Activated naive CD4-positive, alpha-beta T cell treated with anti-CD3 and anti-CD28 coated beads, Interleukin-2, amount 10 ng/mL, durations not matched to agents 7 days and 5 days (primary cell): ENCODE data around the gene CDC42EP2.

Source experiments
- CTCF ChIA-PET: fragments of 350-600 bp; sonication (Branson Sonifier 250); formaldehyde crosslinking; loops from one replicate; lab custom pipeline; 2021; ENCODE audit warnings: antibody characterized with exemption; lab: Charles Lee
- DNase-seq: peaks from one replicate; pipeline ENCODE4 v3.0.0-alpha.2; 2020
- H3K27ac Mint-ChIP-seq: one replicate; pipeline ENCODE4 v1.8.0; 2021; ENCODE audit warnings: mild to moderate bottlenecking, moderate library complexity, mixed read lengths
- H3K27me3 Mint-ChIP-seq: one replicate; pipeline ENCODE4 v1.8.0; 2021; ENCODE audit warnings: mild to moderate bottlenecking, mixed read lengths
- H3K36me3 Mint-ChIP-seq: one replicate; pipeline ENCODE4 v1.8.0; 2021; ENCODE audit warnings: mixed read lengths
- H3K4me1 Mint-ChIP-seq: one replicate; pipeline ENCODE4 v1.8.0; 2021; ENCODE audit warnings: mixed read lengths
- H3K4me3 Mint-ChIP-seq: one replicate; pipeline ENCODE4 v1.8.0; 2021; ENCODE audit warnings: mild to moderate bottlenecking, moderate library complexity, mixed read lengths
- H3K9me3 Mint-ChIP-seq: one replicate; pipeline ENCODE4 v1.8.0; 2021; ENCODE audit warnings: mixed read lengths

Gene CDC42EP2

GRCh38 chr11:65304110-65304509 lies 10.6 kb upstream of the CDC42EP2 start:
- H3K27me3 Mint-ChIP-seq = no peaks in the 10 kb centered on the region
- CTCF ChIA-PET = interaction anchor here (0.6 to 1.1 kb wide), 2 partner anchors 29 kb away, joined by 3 read pairs; partner anchors contain the start of gene DPF2
- no peak for DNase-seq
- no peak overlapping the region for H3K27ac Mint-ChIP-seq
- no peaks in the 10 kb centered on the region for H3K4me1 Mint-ChIP-seq
- no peak overlapping the region for H3K4me3 Mint-ChIP-seq
- no peaks in the 10 kb centered on the region for H3K9me3 Mint-ChIP-seq
- peaks cover 8% of the 10 kb centered on the region for H3K36me3 Mint-ChIP-seq

GRCh38 chr11:65304613-65305012 lies 10.1 kb upstream of the CDC42EP2 start:
- Mint-ChIP-seq H3K27me3 (no peaks in the 10 kb centered on the region), H3K4me1 (no peaks in the 10 kb centered on the region), H3K27ac (no peak overlapping the region), H3K9me3 (no peaks in the 10 kb centered on the region), H3K4me3 (no peak overlapping the region), H3K36me3 (peaks cover 8% of the 10 kb centered on the region)
- CTCF ChIA-PET = interaction anchor here (0.6 kb wide), 1 partner anchor 30 kb away, joined by 3 read pairs; no protein-coding TSS in a partner anchor
- DNase-seq = no peak

- Mint-ChIP-seq H3K36me3 (peaks cover 8% of the 10 kb centered on the region), H3K4me3 (no peak overlapping the region), H3K27ac (no peak overlapping the region), H3K9me3 (no peaks in the 10 kb centered on the region), H3K27me3 (no peaks in the 10 kb centered on the region), H3K4me1 (no peaks in the 10 kb centered on the region)
- CTCF ChIA-PET = interaction anchor here (1.1 kb wide), 1 partner anchor 11 kb away, joined by 3 read pairs; no protein-coding TSS in a partner anchor
- DNase-seq = no peak
These were observed 9.0 kb upstream of the CDC42EP2 start for GRCh38 chr11:65305501-65306268.

GRCh38 chr11:65307298-65308229 lies 7.1 kb upstream of the CDC42EP2 start:
- H3K27ac Mint-ChIP-seq = no peak overlapping the region
- no peaks in the 10 kb centered on the region for H3K27me3 Mint-ChIP-seq
- no peak for DNase-seq
- peaks cover 4% of the 10 kb centered on the region for H3K36me3 Mint-ChIP-seq
- no peaks in the 10 kb centered on the region for H3K9me3 Mint-ChIP-seq
- no peaks in the 10 kb centered on the region for H3K4me1 Mint-ChIP-seq
- H3K4me3 Mint-ChIP-seq = no peak overlapping the region
- CTCF ChIA-PET = interaction anchor here (1.0 to 1.4 kb wide), 3 partner anchors 8 to 82 kb away, joined by 3 to 4 read pairs (median 4); no protein-coding TSS in a partner anchor

GRCh38 chr11:65308281-65308891 lies 6.3 kb upstream of the CDC42EP2 start:
- Mint-ChIP-seq H3K9me3 (no peaks in the 10 kb centered on the region), H3K4me3 (no peak overlapping the region), H3K36me3 (peaks cover 4% of the 10 kb centered on the region), H3K27ac (no peak overlapping the region), H3K4me1 (no peaks in the 10 kb centered on the region), H3K27me3 (peaks cover 5% of the 10 kb centered on the region)
- no peak for DNase-seq
- CTCF ChIA-PET = no interaction called here

- Mint-ChIP-seq H3K27ac (no peak overlapping the region), H3K36me3 (peaks cover 4% of the 10 kb centered on the region), H3K4me1 (no peaks in the 10 kb centered on the region), H3K27me3 (peaks cover 11% of the 10 kb centered on the region), H3K4me3 (no peak overlapping the region), H3K9me3 (no peaks in the 10 kb centered on the region)
- no peak for DNase-seq
- CTCF ChIA-PET = no interaction called here
These were observed 5.7 kb upstream of the CDC42EP2 start for GRCh38 chr11:65309006-65309405.

- H3K27me3 Mint-ChIP-seq = peaks cover 21% of the 10 kb centered on the region
- H3K4me1 Mint-ChIP-seq = peaks cover 3% of the 10 kb centered on the region
- DNase-seq = no peak
- no peak overlapping the region for H3K27ac Mint-ChIP-seq
- H3K9me3 Mint-ChIP-seq = no peaks in the 10 kb centered on the region
- CTCF ChIA-PET = interaction anchor here (0.9 to 11.0 kb wide), 2 partner anchors 22 to 84 kb away, joined by 3 to 125 read pairs; partner anchors contain the start of gene DPF2
- peaks cover 1% of the 10 kb centered on the region for H3K36me3 Mint-ChIP-seq
- no peak overlapping the region for H3K4me3 Mint-ChIP-seq
These were observed 4.5 kb upstream of the CDC42EP2 start for GRCh38 chr11:65310215-65310614.

- DNase-seq = no peak
- CTCF ChIA-PET = interaction anchor here (0.9 to 11.0 kb wide), 4 partner anchors 21 to 85 kb away, joined by 3 to 125 read pairs (median 4); partner anchors contain the start of gene DPF2
- peaks cover 5% of the 10 kb centered on the region for H3K4me1 Mint-ChIP-seq
- peaks cover 25% of the 10 kb centered on the region for H3K27me3 Mint-ChIP-seq
- peaks cover 1% of the 10 kb centered on the region for H3K36me3 Mint-ChIP-seq
- no peak overlapping the region for H3K4me3 Mint-ChIP-seq
- H3K27ac Mint-ChIP-seq = no peak overlapping the region
- no peaks in the 10 kb centered on the region for H3K9me3 Mint-ChIP-seq
These were observed 3.9 kb upstream of the CDC42EP2 start for GRCh38 chr11:65310736-65311135.

- Mint-ChIP-seq H3K9me3 (no peaks in the 10 kb centered on the region), H3K27me3 (peaks cover 30% of the 10 kb centered on the region), H3K36me3 (peaks cover 1% of the 10 kb centered on the region), H3K27ac (no peak overlapping the region), H3K4me3 (no peak overlapping the region), H3K4me1 (peaks cover 7% of the 10 kb centered on the region)
- DNase-seq = no peak
- CTCF ChIA-PET = interaction anchor here (0.9 to 11.0 kb wide), 4 partner anchors 21 to 85 kb away, joined by 3 to 125 read pairs (median 4); partner anchors contain the start of gene DPF2
These were observed 3.4 kb upstream of the CDC42EP2 start for GRCh38 chr11:65311170-65311678.

GRCh38 chr11:65315204-65315865 lies 669 bp downstream of the CDC42EP2 start:
- CTCF ChIA-PET = interaction anchor here (0.7 to 11.0 kb wide), 26 partner anchors 8 to 529 kb away, joined by 3 to 125 read pairs (median 4); partner anchors contain the start of genes ARL2, DPF2 and POLA2
- H3K4me1 Mint-ChIP-seq = peaks cover 7% of the 10 kb centered on the region
- H3K27me3 Mint-ChIP-seq = peaks cover 42% of the 10 kb centered on the region
- peak; percentile 86 for DNase-seq
- H3K9me3 Mint-ChIP-seq = no peaks in the 10 kb centered on the region
- no peak overlapping the region for H3K27ac Mint-ChIP-seq
- peak overlapping the region; percentile 70 for H3K4me3 Mint-ChIP-seq
- H3K36me3 Mint-ChIP-seq = no peaks in the 10 kb centered on the region

GRCh38 chr11:65315866-65316226 lies 1.2 kb downstream of the CDC42EP2 start:
- no peaks in the 10 kb centered on the region for H3K36me3 Mint-ChIP-seq
- H3K9me3 Mint-ChIP-seq = no peaks in the 10 kb centered on the region
- DNase-seq = no peak
- peaks cover 42% of the 10 kb centered on the region for H3K27me3 Mint-ChIP-seq
- peaks cover 7% of the 10 kb centered on the region for H3K4me1 Mint-ChIP-seq
- CTCF ChIA-PET = interaction anchor here (0.7 to 11.0 kb wide), 30 partner anchors 8 to 529 kb away, joined by 3 to 125 read pairs (median 4); partner anchors contain the start of genes ARL2, DPF2 and POLA2
- no peak overlapping the region for H3K27ac Mint-ChIP-seq
- H3K4me3 Mint-ChIP-seq = peak overlapping the region; percentile 65

- CTCF ChIA-PET = interaction anchor here (0.7 to 11.0 kb wide), 26 partner anchors 9 to 530 kb away, joined by 3 to 125 read pairs (median 4); partner anchors contain the start of genes ARL2 and DPF2
- H3K27me3 Mint-ChIP-seq = peaks cover 42% of the 10 kb centered on the region
- peak overlapping the region; percentile 33 for H3K27ac Mint-ChIP-seq
- DNase-seq = no peak
- H3K9me3 Mint-ChIP-seq = no peaks in the 10 kb centered on the region
- H3K4me1 Mint-ChIP-seq = peaks cover 7% of the 10 kb centered on the region
- H3K4me3 Mint-ChIP-seq = peak overlapping the region; percentile 65
- H3K36me3 Mint-ChIP-seq = no peaks in the 10 kb centered on the region
These were observed 1.8 kb downstream of the CDC42EP2 start for GRCh38 chr11:65316227-65317024.
